ENCODE measurements around the gene FGF14. TPM values are rescaled to one million over a fixed set of nuclear protein-coding genes. Genes with fewer than 3 reads are reported as not detected.

Gene FGF14
- polyA plus RNA-seq, 1 donor (not counting 4 experiments of a cell fraction or from before 2014, with no cell fraction given): 0.09 TPM

DNA sequence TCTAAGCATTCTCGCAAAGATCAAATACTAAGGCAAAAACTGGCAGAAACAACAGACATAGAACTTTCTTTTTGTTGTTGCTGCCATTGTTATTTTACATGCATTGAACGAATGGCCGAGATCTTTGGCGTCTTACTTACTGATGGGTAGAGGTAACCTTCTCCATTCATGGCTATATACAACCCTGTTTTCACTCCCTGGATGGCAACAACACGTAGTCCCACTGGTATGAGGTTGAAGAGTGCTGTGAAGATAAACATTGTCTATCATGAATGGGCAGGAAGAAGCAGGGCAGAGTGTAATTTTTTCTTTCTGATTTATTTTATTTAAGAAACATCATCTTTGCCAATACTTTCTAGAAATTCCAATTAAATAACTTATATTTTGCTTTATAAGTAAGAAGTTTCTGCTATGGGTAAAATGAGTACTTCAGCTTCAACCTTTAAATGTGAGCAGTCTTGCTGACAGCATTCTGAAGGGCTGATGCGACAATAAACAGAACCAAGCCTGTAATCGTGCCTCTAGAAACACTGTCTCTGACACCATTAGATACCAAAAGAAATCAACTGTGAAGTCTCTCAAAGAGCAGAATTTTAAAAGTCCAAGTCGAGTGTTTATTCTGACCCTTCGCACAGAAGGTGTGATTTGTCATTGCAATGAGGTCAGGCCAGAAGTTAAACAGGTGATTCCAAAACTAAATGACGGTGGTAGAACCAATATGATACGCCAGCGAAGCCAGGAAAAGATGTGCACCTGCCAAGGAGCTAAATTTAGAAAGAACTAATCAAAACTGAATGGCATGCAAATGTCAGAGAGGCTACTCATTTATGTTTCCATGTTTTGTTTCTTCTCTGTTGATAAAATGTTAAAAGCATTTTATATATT is 533.0 kb downstream of the FGF14 start:
- Histone ChIP-seq H3K4me2 (ENCODE audit: control insufficient read depth, extremely low read depth, insufficient read depth, low read depth, low read length) (no peak overlapping the region), H3K36me3 (ENCODE audit: control insufficient read depth in 2 of 2, extremely low read depth in 1 of 2, insufficient read depth in 2 of 2, low read length in 2 of 2) (no peaks in the 10 kb centered on the region), H3K4me3 (ENCODE audit: control insufficient read depth in 2 of 3, extremely low read depth in 1 of 3, insufficient read depth in 2 of 3, low read depth in 1 of 3, low read length in 3 of 3) (no peak overlapping the region), H3K4me1 (ENCODE audit: control insufficient read depth, extremely low read depth, insufficient read depth, low read length) (no peaks in the 10 kb centered on the region), H3K9me1 (ENCODE audit: control insufficient read depth, extremely low read depth, insufficient read depth, low read length) (no peaks in the 10 kb centered on the region), H3K27ac (ENCODE audit: control insufficient read depth, insufficient read depth, low read length) (no peak overlapping the region), H2AFZ (ENCODE audit: control insufficient read depth, low read length) (no peak overlapping the region), H3K9me3 (ENCODE audit: control insufficient read depth, low read depth, low read length) (no peaks in the 10 kb centered on the region), H3K27me3 (ENCODE audit: control insufficient read depth, extremely low read depth, insufficient read depth, low read length) (no peaks in the 10 kb centered on the region), H4K20me1 (ENCODE audit: control insufficient read depth, extremely low read depth, insufficient read depth, low read length) (no peaks in the 10 kb centered on the region), H3K9ac (ENCODE audit: control insufficient read depth, extremely low read depth, insufficient read depth, low read length) (no peak overlapping the region), H3K79me2 (ENCODE audit: control insufficient read depth, insufficient read depth, low read length) (no peaks in the 10 kb centered on the region)
- TF ChIP-seq EZH2 (IDR thresholded peaks at IDR 0.05; ENCODE audit: low read length) (no peak), CTCF (optimal IDR thresholded peaks at IDR 0.05 in 1 of 3, IDR thresholded peaks at IDR 0.05 in 1 of 3, conservative IDR thresholded peaks at IDR 0.05 in 1 of 3; ENCODE audit: extremely low read depth in 1 of 3, insufficient read depth in 2 of 3, low read length in 3 of 3) (no peak)
- no peak for DNase-seq (ENCODE audit: low read depth, low spot score)
- no peak for FAIRE-seq
- dilution Hi-C loops (cut with MboI; ENCODE audit: extremely low pct_ligation_motif_present, low sequenced_read_pairs): no loop called here

GRCh38 chr13:101866889-101867581 is 534.8 kb downstream of the FGF14 start:
- H2AFZ ChIP-seq (ENCODE audit: control insufficient read depth, low read length): no peak overlapping the region
- FAIRE-seq: no peak

More at GRCh38 chr13:101866889-101867581, 534.8 kb downstream of the FGF14 start:
- no peak for TF ChIP-seq EZH2 (IDR thresholded peaks at IDR 0.05; ENCODE audit: low read length)
- TF ChIP-seq CTCF (optimal IDR thresholded peaks at IDR 0.05 in 1 of 3, IDR thresholded peaks at IDR 0.05 in 1 of 3, conservative IDR thresholded peaks at IDR 0.05 in 1 of 3; ENCODE audit: extremely low read depth in 1 of 3, insufficient read depth in 2 of 3, low read length in 3 of 3): no peak
- Histone ChIP-seq H4K20me1 (ENCODE audit: control insufficient read depth, extremely low read depth, insufficient read depth, low read length) (no peaks in the 10 kb centered on the region), H3K9me3 (ENCODE audit: control insufficient read depth, low read depth, low read length) (no peaks in the 10 kb centered on the region), H3K4me1 (ENCODE audit: control insufficient read depth, extremely low read depth, insufficient read depth, low read length) (no peaks in the 10 kb centered on the region), H3K9ac (ENCODE audit: control insufficient read depth, extremely low read depth, insufficient read depth, low read length) (no peak overlapping the region), H3K9me1 (ENCODE audit: control insufficient read depth, extremely low read depth, insufficient read depth, low read length) (no peaks in the 10 kb centered on the region), H3K27me3 (ENCODE audit: control insufficient read depth, extremely low read depth, insufficient read depth, low read length) (no peaks in the 10 kb centered on the region), H3K36me3 (ENCODE audit: control insufficient read depth in 2 of 2, extremely low read depth in 1 of 2, insufficient read depth in 2 of 2, low read length in 2 of 2) (no peaks in the 10 kb centered on the region), H3K79me2 (ENCODE audit: control insufficient read depth, insufficient read depth, low read length) (no peaks in the 10 kb centered on the region), H3K27ac (ENCODE audit: control insufficient read depth, insufficient read depth, low read length) (no peak overlapping the region), H3K4me3 (ENCODE audit: control insufficient read depth in 2 of 3, extremely low read depth in 1 of 3, insufficient read depth in 2 of 3, low read depth in 1 of 3, low read length in 3 of 3) (no peak overlapping the region), H3K4me2 (ENCODE audit: control insufficient read depth, extremely low read depth, insufficient read depth, low read depth, low read length) (no peak overlapping the region)
- DNase-seq (ENCODE audit: low read depth, low spot score): no peak
- dilution Hi-C loops (cut with MboI; ENCODE audit: extremely low pct_ligation_motif_present, low sequenced_read_pairs): no loop called here

Measured in keratinocyte (primary cell).